Sciatic nerve (tissue), 2 donors: ENCODE measurements around the gene SLC39A2. TPM values are rescaled to one million over a fixed set of nuclear protein-coding genes. Genes with fewer than 3 reads are reported as not detected.
A peak's percentile ranks its signal among the peaks of the same experiment; 100 is the strongest.
"Not testable (repeated sequence)": the region's sequence is repeated elsewhere in the genome, so short reads cannot be mapped to it uniquely, and the experiment has no call there.

Experiments
- ATAC-seq: fragments of 200-7000 bp; cut with Tn5 transposase; one replicate; pipeline ENCODE4 v1.9.1; 2020; ENCODE audit warnings: mild to moderate bottlenecking, moderate library complexity
- DNase-seq: peaks from one replicate; pipeline ENCODE4 v3.0.0-alpha.2; 2020; ENCODE audit warnings: low spot score
- intact Hi-C: fragments of 100-400 bp; cut with DNase I; formaldehyde crosslinking; loops from one replicate; pipeline ENCODE4 v1.14.2; 2022
- total RNA-seq: library from RNA; stranded (reverse); fragmentation: NEBNext Ultra II Directional; extraction: Animal tissue kit (Norgen Biotek cat#: 25700); gene quantifications from one replicate; pipeline ENCODE4 v1.2.1, GENCODE V29; 2021
- donor health status: DM: no; HTN: no; CAD: no.
- donor health status: DM: no; HTN: no; CAD: no.

Gene SLC39A2
- total RNA-seq, 1 donor from 2014 or later, result not detected

GRCh38 chr14:20989787-20990600, 9.1 kb upstream of the SLC39A2 start, which contains the start of gene METTL17:
Gene METTL17, plus strand, starts transcription at chr14:20989980. Its CDS starts 23 bp downstream, at chr14:20990003.
- peak; percentile 98 for ATAC-seq
- DNase-seq, result peak; percentile 94
- intact Hi-C loops, result no loop called here

GRCh38 chr14:20996521-20996920, 2.6 kb upstream of the SLC39A2 start:
- intact Hi-C loops, result no loop called here
- DNase-seq, result no peak
- no peak for ATAC-seq

GRCh38 chr14:20997115-20997514, 2.0 kb upstream of the SLC39A2 start:
- ATAC-seq (no peak), DNase-seq (no peak)
- intact Hi-C loops, result no loop called here

GRCh38 chr14:20997564-20997963, 1.5 kb upstream of the SLC39A2 start:
- ATAC-seq (no peak), DNase-seq (no peak)
- intact Hi-C loops, result no loop called here

- intact Hi-C loops, result no loop called here
- ATAC-seq (no peak), DNase-seq (no peak)
Observed at GRCh38 chr14:20998139-20998538, 954 bp upstream of the SLC39A2 start.

GRCh38 chr14:20999591-20999990, 498 bp downstream of the SLC39A2 start:
- intact Hi-C loops, result no loop called here
- DNase-seq (no peak), ATAC-seq (no peak)

GRCh38 chr14:21001218-21001617, 2.1 kb downstream of the SLC39A2 start:
- DNase-seq (no peak), ATAC-seq (no peak)
- intact Hi-C loops, result no loop called here

GRCh38 chr14:21003788-21004346, 4.8 kb downstream of the SLC39A2 start:
- DNase-seq (no peak), ATAC-seq (peak; percentile 58)
- intact Hi-C loops, result no loop called here

- ATAC-seq, intact Hi-C loops, DNase-seq: not testable (repeated sequence)
Observed at GRCh38 chr14:21009721-21010120, 10.6 kb downstream of the SLC39A2 start.

- intact Hi-C loops, result no loop called here
- ATAC-seq, result no peak
- no peak for DNase-seq
Observed at GRCh38 chr14:21011136-21011535, 12.0 kb downstream of the SLC39A2 start.

GRCh38 chr14:21014761-21015190, 15.7 kb downstream of the SLC39A2 start:
- DNase-seq, result peak; percentile 94

GRCh38 chr14:21015312-21015711, 16.2 kb downstream of the SLC39A2 start:
- intact Hi-C loops, result loop anchor here (5.0 kb wide), 1 partner anchor 77 kb away; no protein-coding TSS in a partner anchor
- DNase-seq (no peak), ATAC-seq (peak; percentile 38)

More at GRCh38 chr14:21014761-21015190, 15.7 kb downstream of the SLC39A2 start:
- peak; percentile 89 for ATAC-seq
- intact Hi-C loops, result loop anchor here (5.0 kb wide), 1 partner anchor 78 kb away; no protein-coding TSS in a partner anchor

- DNase-seq (no peak), ATAC-seq (peak; percentile 21)
- intact Hi-C loops, result loop anchor here (5.0 kb wide), 1 partner anchor 76 kb away; no protein-coding TSS in a partner anchor
Observed at GRCh38 chr14:21016413-21017190, 17.5 kb downstream of the SLC39A2 start.

- intact Hi-C loops, result loop anchor here (5.0 kb wide), 1 partner anchor 75 kb away; no protein-coding TSS in a partner anchor
- DNase-seq (no peak), ATAC-seq (no peak)
Observed at GRCh38 chr14:21017528-21018245, 18.6 kb downstream of the SLC39A2 start.

GRCh38 chr14:21018286-21018685, 19.2 kb downstream of the SLC39A2 start:
- DNase-seq (no peak), ATAC-seq (no peak)
- intact Hi-C loops, result loop anchor here (5.0 kb wide), 1 partner anchor 74 kb away; no protein-coding TSS in a partner anchor

- DNase-seq, result no peak
- no peak for ATAC-seq
- intact Hi-C loops, result loop anchor here (5.0 kb wide), 1 partner anchor 74 kb away; no protein-coding TSS in a partner anchor
Observed at GRCh38 chr14:21018781-21019180, 19.7 kb downstream of the SLC39A2 start.

- ATAC-seq (no peak), DNase-seq (no peak)
- intact Hi-C loops, result loop anchor here (5.0 kb wide), 1 partner anchor 73 kb away; no protein-coding TSS in a partner anchor
Observed at GRCh38 chr14:21019366-21019765, 20.3 kb downstream of the SLC39A2 start.

GRCh38 chr14:21020977-21021545, 22.0 kb downstream of the SLC39A2 start:
- intact Hi-C loops, result no loop called here
- ATAC-seq (no peak), DNase-seq (no peak)
